T-cell (primary cell): Measurements from ENCODE around the gene SCAF1. TPM values are rescaled to one million over a fixed set of nuclear protein-coding genes. Genes with fewer than 3 reads are reported as not detected.

Experiments
- ATAC-seq, 4 experiments: fragments of 200-7000 bp in 3 of 4; fragments of 150-1000 bp in 1 of 4; cut with Tn5 transposase; replicated peaks in 1 of 4; 1 replicate in 3 of 4; 2 replicates in 1 of 4; pipeline ENCODE4 v1.10.0; 2021; ENCODE audit warnings: moderate library complexity in 3 of 4, mild to moderate bottlenecking in 2 of 4, moderate number of reproducible peaks in 1 of 4
- CTCF ChIA-PET, 2 donors: fragments of 300-600 bp; sonication (Branson Sonifier 250); formaldehyde crosslinking; loops; one replicate each; lab custom pipeline; 2022; ENCODE audit warnings: antibody characterized with exemption in 2 of 2; lab: Charles Lee
- POLR2A ChIA-PET, 2 donors: fragments of 300-600 bp; sonication (Branson Sonifier 250); formaldehyde crosslinking; loops; one replicate each; lab custom pipeline; 2022; ENCODE audit warnings: antibody characterized with exemption in 2 of 2; lab: Charles Lee
- DNase-seq, 35 experiments: peaks; one replicate each; pipeline versions ENCODE4 v3.0.0 to v3.0.0-alpha.2; 2013 to 2023
- H3K27ac ChIP-seq: one replicate; pipeline ENCODE4 v1.5.1; 2013; ENCODE audit warnings: low read length
- H3K27me3 ChIP-seq, 2 experiments: replicated peaks in 1 of 2; 1 replicate in 1 of 2; 2 replicates in 1 of 2; pipeline versions ENCODE4 v1.6.1 to v1.7.0; 2013; ENCODE audit warnings: low read length in 1 of 2, mixed read lengths in 1 of 2; ENCODE audit not compliant: control insufficient read depth in 2 of 2, insufficient read depth in 2 of 2; ENCODE audit errors: extremely low read depth in 1 of 2
- H3K36me3 ChIP-seq, 2 donors: 1 replicate in 1 of 2; 2 replicates in 1 of 2; pipeline versions ENCODE4 v1.6.1 to v1.7.0; 2013; ENCODE audit warnings: low read length in 1 of 2; ENCODE audit not compliant: control insufficient read depth in 2 of 2, insufficient read depth in 1 of 2; ENCODE audit errors: extremely low read depth in 1 of 2
- H3K4me1 ChIP-seq, 2 experiments: 1 replicate in 1 of 2; 2 replicates in 1 of 2; pipeline versions ENCODE4 v1.6.1 to v1.7.0; 2013; ENCODE audit warnings: low read length in 2 of 2, mixed read lengths in 1 of 2; ENCODE audit not compliant: insufficient read depth in 2 of 2, control insufficient read depth in 1 of 2; ENCODE audit errors: extremely low read depth in 1 of 2
- H3K4me3 ChIP-seq, 2 donors: 1 replicate in 1 of 2; 2 replicates in 1 of 2; pipeline versions ENCODE4 v1.5.1 to v1.7.0; 2013; ENCODE audit warnings: mild to moderate bottlenecking in 2 of 2, low read length in 1 of 2, moderate library complexity in 1 of 2; ENCODE audit not compliant: control insufficient read depth in 1 of 2; ENCODE audit errors: extremely low read depth in 1 of 2
- H3K9me3 ChIP-seq: 2 replicates; pipeline ENCODE4 v1.7.0; 2013
- H3K27ac Mint-ChIP-seq, 2 donors: one replicate each; pipeline ENCODE4 v1.8.0; 2020 to 2021; ENCODE audit warnings: mild to moderate bottlenecking in 2 of 2, mixed read lengths in 2 of 2
- H3K27me3 Mint-ChIP-seq, 2 donors: one replicate each; pipeline ENCODE4 v1.8.0; 2021 to 2022; ENCODE audit warnings: mixed read lengths in 2 of 2
- H3K36me3 Mint-ChIP-seq: one replicate; pipeline ENCODE4 v1.8.0; 2021; ENCODE audit warnings: mixed read lengths
- H3K4me1 Mint-ChIP-seq, 3 donors: one replicate each; pipeline ENCODE4 v1.8.0; 2020 to 2022; ENCODE audit warnings: mixed read lengths in 3 of 3, mild to moderate bottlenecking in 1 of 3
- H3K4me3 Mint-ChIP-seq, 3 donors: one replicate each; pipeline ENCODE4 v1.8.0; 2020 to 2022; ENCODE audit warnings: mild to moderate bottlenecking in 3 of 3, mixed read lengths in 3 of 3, moderate library complexity in 3 of 3
- H3K9me3 Mint-ChIP-seq, 3 donors: one replicate each; pipeline ENCODE4 v1.8.0; 2020 to 2022; ENCODE audit warnings: mixed read lengths in 3 of 3
- WGBS: methylation state at CpG from one replicate; pipeline ENCODE4 v1.1.5; 2013; ENCODE audit warnings: missing lambda C conversion rate; ENCODE audit not compliant: insufficient coverage; 5-methylcytosine and 5-hydroxymethylcytosine counted together
- total RNA-seq, 35 experiments: library from RNA in 6 of 35; stranded (reverse) in 6 of 35; fragments of 120-200 nt in 1 of 35; gene quantifications; one replicate each; pipeline versions ENCODE4 v1.2.1 to v1.2.4 and lab custom pipeline; 2013 to 2026

Gene SCAF1
- total RNA-seq, 5 donors from 2014 or later (not counting 1 experiment from before 2014, with no cell fraction given), result 40.0 to 81.9 (median 75.4) TPM

DNA sequence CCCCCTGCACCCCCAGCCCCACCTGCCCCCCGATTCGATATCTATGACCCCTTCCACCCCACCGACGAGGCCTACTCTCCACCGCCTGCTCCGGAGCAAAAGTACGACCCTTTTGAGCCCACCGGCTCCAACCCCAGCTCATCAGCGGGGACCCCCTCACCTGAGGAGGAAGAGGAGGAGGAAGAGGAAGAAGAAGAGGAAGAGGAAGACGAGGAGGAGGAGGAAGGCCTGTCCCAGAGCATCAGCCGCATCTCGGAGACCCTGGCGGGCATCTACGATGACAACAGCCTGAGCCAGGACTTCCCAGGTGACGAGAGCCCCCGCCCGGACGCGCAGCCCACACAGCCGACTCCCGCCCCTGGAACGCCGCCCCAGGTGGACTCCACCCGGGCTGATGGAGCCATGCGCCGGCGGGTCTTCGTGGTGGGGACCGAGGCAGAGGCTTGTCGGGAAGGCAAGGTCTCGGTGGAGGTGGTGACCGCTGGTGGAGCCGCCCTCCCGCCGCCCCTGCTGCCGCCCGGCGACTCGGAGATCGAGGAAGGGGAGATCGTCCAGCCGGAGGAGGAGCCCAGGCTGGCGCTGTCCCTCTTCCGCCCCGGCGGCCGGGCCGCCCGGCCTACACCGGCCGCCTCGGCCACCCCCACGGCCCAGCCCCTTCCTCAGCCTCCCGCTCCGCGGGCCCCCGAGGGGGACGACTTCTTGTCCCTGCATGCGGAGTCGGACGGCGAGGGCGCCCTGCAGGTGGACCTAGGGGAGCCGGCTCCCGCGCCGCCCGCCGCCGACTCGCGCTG lies 9.2 kb downstream of the SCAF1 start:
- Histone ChIP-seq H3K36me3 (peaks cover 51 to 71% of the 10 kb centered on the region in 2 donors), H3K4me1 (no peaks in the 10 kb centered on the region), H3K4me3 (no peak overlapping the region), H3K27me3 (no peaks in the 10 kb centered on the region), H3K9me3 (no peaks in the 10 kb centered on the region), H3K27ac (no peak overlapping the region)
- H3K27ac Mint-ChIP-seq, result no peak overlapping the region
- 96% methylated on average over 41 of the region's 72 CpGs for WGBS
- H3K27me3 Mint-ChIP-seq, result no peaks in the 10 kb centered on the region
- H3K4me1 Mint-ChIP-seq, result peaks cover 3 to 6% (median 4%) of the 10 kb centered on the region in 3 donors
- no peak for DNase-seq
- H3K9me3 Mint-ChIP-seq, result no peaks in the 10 kb centered on the region
- POLR2A ChIA-PET, result no interaction called here
- peaks cover 27% of the 10 kb centered on the region for H3K36me3 Mint-ChIP-seq
- no peak overlapping the region for H3K4me3 Mint-ChIP-seq
- no peak for ATAC-seq
- CTCF ChIA-PET, result interaction anchor here in 1 of 2 donors (0.6 kb wide), 1 partner anchor 146 kb away, joined by 7 read pairs; no protein-coding TSS in a partner anchor

- CTCF ChIA-PET, result no interaction called here
- no peak for DNase-seq
- no peak overlapping the region for H3K4me3 Mint-ChIP-seq
- H3K36me3 Mint-ChIP-seq, result peaks cover 31% of the 10 kb centered on the region
- Histone ChIP-seq H3K9me3 (no peaks in the 10 kb centered on the region), H3K36me3 (peaks cover 43 to 71% of the 10 kb centered on the region in 2 donors), H3K27ac (no peak overlapping the region), H3K4me1 (no peaks in the 10 kb centered on the region), H3K4me3 (no peak overlapping the region), H3K27me3 (no peaks in the 10 kb centered on the region)
- WGBS, result 98% methylated on average over 78 of the region's 110 CpGs
- no peak for ATAC-seq
- H3K27me3 Mint-ChIP-seq, result no peaks in the 10 kb centered on the region
- H3K9me3 Mint-ChIP-seq, result no peaks in the 10 kb centered on the region
- peaks cover 0 to 2% (median 2%) of the 10 kb centered on the region in 3 donors for H3K4me1 Mint-ChIP-seq
- H3K27ac Mint-ChIP-seq, result no peak overlapping the region
- POLR2A ChIA-PET, result no interaction called here
These were observed 10.0 kb downstream of the SCAF1 start for GRCh38 chr19:49651820-49652550.

DNA sequence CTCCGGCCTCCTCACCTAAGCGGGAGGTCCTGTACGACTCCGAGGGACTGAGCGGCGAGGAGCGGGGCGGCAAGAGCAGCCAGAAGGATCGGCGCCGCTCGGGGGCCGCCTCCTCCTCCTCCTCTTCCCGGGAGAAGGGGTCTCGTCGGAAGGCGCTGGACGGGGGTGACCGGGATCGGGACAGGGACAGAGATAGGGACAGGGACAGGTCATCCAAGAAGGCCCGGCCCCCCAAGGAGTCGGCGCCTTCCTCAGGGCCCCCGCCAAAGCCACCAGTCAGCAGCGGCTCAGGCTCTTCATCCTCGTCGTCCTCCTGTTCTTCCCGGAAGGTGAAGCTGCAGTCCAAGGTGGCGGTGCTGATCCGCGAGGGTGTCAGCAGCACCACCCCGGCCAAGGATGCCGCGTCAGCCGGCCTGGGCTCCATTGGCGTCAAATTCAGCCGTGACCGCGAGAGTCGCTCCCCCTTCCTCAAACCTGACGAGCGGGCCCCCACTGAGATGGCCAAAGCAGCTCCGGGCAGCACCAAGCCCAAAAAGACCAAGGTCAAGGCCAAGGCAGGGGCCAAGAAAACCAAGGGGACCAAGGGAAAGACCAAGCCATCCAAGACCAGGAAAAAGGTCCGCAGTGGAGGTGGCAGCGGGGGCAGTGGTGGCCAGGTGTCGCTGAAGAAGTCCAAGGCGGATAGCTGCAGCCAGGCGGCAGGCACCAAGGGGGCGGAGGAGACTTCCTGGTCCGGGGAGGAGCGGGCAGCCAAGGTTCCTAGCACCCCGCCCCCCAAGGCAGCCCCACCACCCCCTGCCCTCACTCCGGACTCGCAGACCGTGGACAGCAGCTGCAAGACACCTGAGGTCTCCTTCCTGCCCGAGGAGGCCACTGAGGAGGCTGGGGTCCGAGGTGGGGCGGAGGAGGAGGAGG lies 10.8 kb downstream of the SCAF1 start:
- H3K27ac ChIP-seq, result no peak overlapping the region
- CTCF ChIA-PET, result no interaction called here
- H3K4me1 ChIP-seq, result no peaks in the 10 kb centered on the region
- no peaks in the 10 kb centered on the region for H3K27me3 ChIP-seq
- no peak for ATAC-seq
- no peak for DNase-seq
- Mint-ChIP-seq H3K9me3 (no peaks in the 10 kb centered on the region), H3K4me1 (peaks cover 2 to 5% (median 3%) of the 10 kb centered on the region in 3 donors), H3K36me3 (peaks cover 25% of the 10 kb centered on the region), H3K4me3 (no peak overlapping the region), H3K27me3 (no peaks in the 10 kb centered on the region), H3K27ac (no peak overlapping the region)
- POLR2A ChIA-PET, result no interaction called here
- H3K4me3 ChIP-seq, result no peak overlapping the region
- WGBS, result 96% methylated on average over 29 of the region's 58 CpGs
- H3K36me3 ChIP-seq, result peaks cover 42 to 75% of the 10 kb centered on the region in 2 donors
- H3K9me3 ChIP-seq, result no peaks in the 10 kb centered on the region

DNA sequence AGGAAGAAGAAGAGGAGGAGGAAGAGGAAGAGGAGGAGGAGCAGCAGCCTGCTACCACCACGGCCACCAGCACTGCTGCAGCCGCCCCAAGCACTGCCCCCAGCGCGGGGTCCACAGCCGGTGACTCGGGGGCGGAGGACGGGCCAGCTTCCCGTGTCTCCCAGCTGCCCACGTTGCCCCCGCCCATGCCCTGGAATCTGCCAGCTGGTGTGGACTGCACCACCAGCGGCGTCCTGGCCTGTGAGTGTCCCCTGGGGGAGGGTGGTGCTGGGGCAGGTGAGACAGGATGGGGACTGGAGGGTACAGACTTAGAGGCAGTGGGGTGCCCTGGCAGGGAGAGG lies 11.4 kb downstream of the SCAF1 start:
- peaks cover 46 to 80% of the 10 kb centered on the region in 2 donors for H3K36me3 ChIP-seq
- H3K4me3 Mint-ChIP-seq, result no peak overlapping the region

GRCh38 chr19:49654581-49654980 lies 12.6 kb downstream of the SCAF1 start:
- no peaks in the 10 kb centered on the region for H3K9me3 Mint-ChIP-seq
- Histone ChIP-seq H3K4me1 (peaks cover 0 to 2% of the 10 kb centered on the region in 2 experiments), H3K27me3 (no peaks in the 10 kb centered on the region), H3K4me3 (no peak overlapping the region), H3K9me3 (no peaks in the 10 kb centered on the region), H3K27ac (no peak overlapping the region), H3K36me3 (peaks cover 46 to 84% of the 10 kb centered on the region in 2 donors)
- DNase-seq (no peak), ATAC-seq (no peak)
- no peaks in the 10 kb centered on the region for H3K27me3 Mint-ChIP-seq
- no peak overlapping the region for H3K4me3 Mint-ChIP-seq
- CTCF ChIA-PET, result interaction anchor here in 1 of 2 donors (0.5 kb wide), 1 partner anchor 31 kb away, joined by 5 read pairs; no protein-coding TSS in a partner anchor
- H3K4me1 Mint-ChIP-seq, result peaks cover 5 to 6% (median 5%) of the 10 kb centered on the region in 3 donors
- H3K36me3 Mint-ChIP-seq, result peaks cover 23% of the 10 kb centered on the region
- no peak overlapping the region for H3K27ac Mint-ChIP-seq
- WGBS, result 93% methylated on average over 2 of the region's 10 CpGs
- POLR2A ChIA-PET, result no interaction called here

More for the DNA sequence above, 11.4 kb downstream of the SCAF1 start:
- Histone ChIP-seq H3K4me1 (no peaks in the 10 kb centered on the region), H3K9me3 (no peaks in the 10 kb centered on the region), H3K27ac (no peak overlapping the region), H3K4me3 (no peak overlapping the region), H3K27me3 (no peaks in the 10 kb centered on the region)
- ATAC-seq (no peak), DNase-seq (no peak)
- Mint-ChIP-seq H3K27me3 (no peaks in the 10 kb centered on the region), H3K36me3 (peaks cover 25% of the 10 kb centered on the region), H3K27ac (no peak overlapping the region), H3K9me3 (no peaks in the 10 kb centered on the region), H3K4me1 (peaks cover 2 to 5% (median 3%) of the 10 kb centered on the region in 3 donors)
- CTCF ChIA-PET, result interaction anchor here in 1 of 2 donors (0.6 kb wide), 1 partner anchor 10 kb away, joined by 3 read pairs; no protein-coding TSS in a partner anchor
- POLR2A ChIA-PET, result no interaction called here
- 94% methylated on average over 11 of the region's 13 CpGs for WGBS
